GM12891 (cell line): Measurements from ENCODE around the gene TARS3.
"Not testable (repeated sequence)": the region's sequence is repeated elsewhere in the genome, so short reads cannot be mapped to it uniquely, and the experiment has no call there.

ENCODE experiments used
- DNase-seq: peaks from one replicate; pipeline ENCODE4 v3.0.0; 2011; ENCODE audit warnings: low spot score; ENCODE audit not compliant: insufficient read length
- FAIRE-seq: peaks from 2 replicates; lab custom pipeline; 2011; peaks lifted over from hg19 to GRCh38; lab: Jason Lieb, UNC
- PAX5 ChIP-seq: IDR thresholded peaks from 2 replicates; pipeline ENCODE4 v1.6.1; 2011; ENCODE audit warnings: low read length, moderate library complexity, mild to moderate bottlenecking; ENCODE audit not compliant: insufficient read depth, severe bottlenecking
- POLR2A ChIP-seq: IDR thresholded peaks from 2 replicates; pipeline ENCODE4 v1.6.1; 2011; ENCODE audit warnings: low read depth, low read length, control low read depth
- POLR2AphosphoS5 ChIP-seq: IDR thresholded peaks from 2 replicates; pipeline ENCODE4 v1.6.1; 2011; ENCODE audit warnings: low read depth, low read length, control low read depth
- POU2F2 ChIP-seq: IDR thresholded peaks from 2 replicates; pipeline ENCODE4 v1.6.1; 2011; ENCODE audit warnings: low read depth, mild to moderate bottlenecking, control low read depth, low read length, moderate library complexity
- SPI1 ChIP-seq: IDR thresholded peaks from 2 replicates; pipeline ENCODE4 v1.6.1; 2011; ENCODE audit warnings: low read depth, low read length, control low read depth
- TAF1 ChIP-seq: IDR thresholded peaks from 2 replicates; pipeline ENCODE4 v1.6.1; 2011; ENCODE audit warnings: low read depth, low read length, control low read depth

TARS3 gene

GRCh38 chr15:101641894-101642293 is 82.4 kb downstream of the TARS3 start:
- DNase-seq (no peak), FAIRE-seq (peak; percentile 23)
- peak; percentile 43; the same call in 1 of the 2 replicates for TF ChIP-seq SPI1
- TF ChIP-seq POLR2AphosphoS5, result no peak

DNA sequence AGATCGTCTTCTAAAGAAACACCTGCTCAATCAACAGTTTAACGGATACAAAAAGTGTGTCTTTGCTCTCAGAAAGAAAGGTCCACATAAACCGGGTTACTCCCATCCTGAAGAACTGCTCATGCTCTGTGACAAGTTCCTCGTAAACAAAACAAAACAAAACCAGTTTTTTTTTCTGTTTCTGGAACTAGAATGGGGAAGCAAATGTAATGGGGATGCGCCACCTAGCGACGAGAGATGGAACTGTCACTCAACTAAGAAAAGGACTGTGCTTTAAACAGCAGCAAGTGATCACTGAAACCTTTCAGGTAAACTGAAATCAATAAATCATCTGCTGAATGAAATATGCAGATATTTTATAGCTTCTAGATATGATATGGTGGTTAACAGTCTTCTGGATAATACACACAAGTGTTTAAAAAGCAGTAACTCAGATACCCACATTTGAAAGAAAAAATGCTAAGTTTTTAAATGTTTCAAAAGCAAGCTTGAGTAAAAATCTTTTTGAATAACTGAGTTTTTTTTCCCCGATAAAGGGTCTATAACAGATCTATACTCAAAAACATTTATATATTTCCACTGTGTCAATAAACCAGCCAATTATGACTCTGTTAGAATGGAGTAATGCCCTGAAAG is 83.0 kb downstream of the TARS3 start:
- peak; percentile 85 for FAIRE-seq
- TF ChIP-seq TAF1 (no peak), POLR2AphosphoS5 (no peak), SPI1 (no peak), POU2F2 (no peak), POLR2A (no peak)
- DNase-seq, result peak; percentile 37

DNA sequence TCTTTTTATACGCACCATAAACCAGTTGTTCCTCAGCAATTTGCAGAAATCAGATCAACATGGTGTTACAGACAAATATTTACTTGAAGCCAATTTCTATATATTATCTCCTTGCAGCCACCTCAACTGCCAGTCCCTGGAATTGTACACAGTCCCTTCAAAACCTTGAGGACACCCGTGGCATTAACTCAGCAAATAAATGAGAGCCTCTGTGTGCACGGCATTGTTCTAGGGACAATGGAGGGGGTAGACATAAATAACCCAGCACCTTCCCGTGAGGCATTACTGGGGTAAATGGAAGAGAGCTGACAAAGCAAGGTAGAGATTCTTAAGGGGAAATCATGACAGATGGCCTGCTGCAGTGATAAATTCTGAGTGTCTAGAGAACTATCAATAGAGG is 84.6 kb downstream of the TARS3 start:
- TF ChIP-seq POLR2A, result peak; percentile 26; the same call in 1 of the 2 replicates
- no peak for TF ChIP-seq POLR2AphosphoS5
- DNase-seq (no peak), FAIRE-seq (no peak)

DNA sequence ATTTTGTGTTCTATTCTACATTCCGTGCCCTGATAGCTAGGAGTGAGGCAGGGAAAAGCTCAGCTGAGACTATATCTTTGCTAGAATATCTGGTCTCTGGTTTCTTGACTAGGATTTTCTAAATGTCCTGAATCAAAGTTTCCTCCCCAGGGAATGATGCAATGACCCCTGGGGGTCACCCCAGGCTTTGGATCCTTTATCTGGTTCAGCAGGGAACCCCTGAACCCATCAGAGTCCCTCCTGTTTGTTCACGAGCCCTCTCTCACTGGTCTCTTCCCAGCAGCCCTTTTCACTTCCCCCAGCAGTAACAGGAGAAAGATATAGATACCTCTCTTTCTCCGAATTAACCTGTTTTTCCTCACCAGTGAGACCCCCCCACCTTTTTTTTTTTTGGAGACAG is 86.4 kb downstream of the TARS3 start:
- TF ChIP-seq TAF1 (no peak), SPI1 (no peak), POLR2AphosphoS5 (no peak), POU2F2 (no peak), POLR2A (no peak)
- FAIRE-seq (no peak), DNase-seq (no peak)

DNA sequence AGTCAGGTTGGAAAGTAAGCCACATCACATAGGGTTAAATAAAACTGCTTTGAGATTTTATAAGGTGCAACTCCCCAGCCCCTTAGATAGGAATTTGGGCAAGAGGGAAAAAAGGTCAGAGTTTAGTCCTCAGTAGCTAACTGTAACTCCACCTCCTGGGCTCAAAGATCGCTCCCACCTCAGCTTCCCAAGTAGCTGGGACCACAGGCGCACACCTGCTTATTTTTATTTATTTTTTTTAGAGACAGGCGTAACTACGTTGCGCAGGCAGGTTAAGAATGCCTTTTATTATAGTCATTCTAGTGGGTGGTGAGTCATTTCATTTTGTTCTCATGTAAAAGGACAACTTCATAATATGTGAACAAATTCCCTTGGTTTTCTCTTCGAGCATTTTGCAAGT is 86.8 kb downstream of the TARS3 start:
- no peak for FAIRE-seq
- no peak for DNase-seq

GRCh38 chr15:101637038-101637437 is 87.2 kb downstream of the TARS3 start:
- no peak for DNase-seq
- no peak for FAIRE-seq
- TF ChIP-seq TAF1, result no peak
- no peak for TF ChIP-seq POLR2AphosphoS5
- no peak for TF ChIP-seq POU2F2
- TF ChIP-seq SPI1, result no peak
- TF ChIP-seq POLR2A, result no peak
- TF ChIP-seq PAX5, result no peak

More for the DNA sequence above, 86.8 kb downstream of the TARS3 start:
- TF ChIP-seq POU2F2, result no peak
- TF ChIP-seq TAF1, result no peak
- no peak for TF ChIP-seq POLR2AphosphoS5
- no peak for TF ChIP-seq POLR2A
- no peak for TF ChIP-seq PAX5
- no peak for TF ChIP-seq SPI1

DNA sequence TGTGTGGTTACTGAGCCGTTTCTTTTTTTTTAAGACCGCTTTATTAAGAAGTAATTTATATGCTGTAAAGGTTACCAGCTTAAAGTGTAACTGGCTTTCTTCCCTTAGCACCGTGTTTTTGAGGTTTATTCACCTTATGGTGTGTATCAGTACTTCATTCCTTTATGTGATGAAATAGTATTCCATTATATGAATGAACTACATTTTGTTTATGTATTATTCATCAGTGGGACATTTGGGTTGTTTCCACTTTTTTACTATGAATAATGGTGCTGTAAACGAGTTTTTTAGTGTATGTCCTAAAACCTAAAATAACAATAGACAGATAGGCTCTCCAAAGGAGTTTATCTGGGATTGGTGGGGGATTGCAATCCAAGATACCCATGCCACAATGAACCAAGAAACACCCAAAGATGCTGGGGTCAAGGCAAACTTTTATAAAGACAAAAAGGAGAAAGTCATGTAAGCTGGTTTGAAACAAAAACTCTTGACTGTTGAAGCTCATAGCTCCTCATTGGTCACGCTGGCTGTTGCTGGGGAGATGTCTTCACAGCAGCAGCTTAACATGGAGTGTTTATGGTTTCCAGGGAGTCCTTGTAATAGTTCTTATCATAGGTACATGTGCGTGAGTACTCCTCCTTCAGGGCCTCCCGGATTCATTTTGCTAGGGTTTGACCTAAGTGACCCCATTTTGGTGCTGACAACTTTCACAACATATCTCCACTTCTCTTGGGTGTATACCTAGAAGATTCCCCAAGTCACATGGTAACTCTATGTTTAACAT is 88.1 kb downstream of the TARS3 start:
- no peak for DNase-seq
- TF ChIP-seq PAX5, result no peak
- no peak for TF ChIP-seq SPI1
- TF ChIP-seq POLR2A, result no peak
- no peak for TF ChIP-seq POLR2AphosphoS5
- TF ChIP-seq POU2F2, result no peak
- no peak for TF ChIP-seq TAF1
- no peak for FAIRE-seq

- DNase-seq (no peak), FAIRE-seq (no peak)
- TF ChIP-seq POLR2A, result no peak
- no peak for TF ChIP-seq POLR2AphosphoS5
- no peak for TF ChIP-seq POU2F2
- TF ChIP-seq TAF1, result no peak
- no peak for TF ChIP-seq SPI1
- TF ChIP-seq PAX5, result no peak
Observed at GRCh38 chr15:101633356-101633755, 90.9 kb downstream of the TARS3 start.

- not testable (repeated sequence) for DNase-seq, FAIRE-seq
Observed at GRCh38 chr15:101626729-101627128, 97.5 kb downstream of the TARS3 start.

DNA sequence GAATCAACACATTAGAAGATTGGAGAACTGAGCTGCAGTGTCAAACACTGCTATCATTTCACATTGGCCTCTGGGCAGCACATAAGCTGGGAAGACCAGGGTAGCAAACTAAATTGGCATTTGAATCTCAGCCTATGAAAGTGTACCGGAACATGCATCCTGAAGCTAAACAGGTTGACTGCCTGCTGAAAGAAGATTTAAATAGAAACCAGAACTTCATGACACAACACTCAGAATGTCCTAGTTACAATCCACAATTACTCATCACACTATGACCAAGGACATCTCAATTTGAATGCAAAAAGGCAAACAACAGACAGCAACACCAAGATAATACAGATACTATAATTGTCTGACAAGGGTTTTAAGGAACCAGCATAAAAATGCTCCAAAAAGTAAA is 98.3 kb downstream of the TARS3 start:
- no peak for FAIRE-seq
- no peak for DNase-seq
- TF ChIP-seq TAF1 (no peak), POU2F2 (no peak), POLR2A (no peak), PAX5 (no peak), POLR2AphosphoS5 (no peak), SPI1 (no peak)

- TF ChIP-seq PAX5, result no peak
- no peak for TF ChIP-seq POLR2AphosphoS5
- TF ChIP-seq POLR2A, result no peak
- FAIRE-seq (no peak), DNase-seq (no peak)
Observed at GRCh38 chr15:101625184-101625583, 99.1 kb downstream of the TARS3 start.
